Hematopoietic multipotent progenitor cell treated with erythropoietin and hydrocortisone succinate and interleukin-3 and kit ligand, for 17 days (in vitro differentiated cells): ENCODE data around the gene ETNK2.
"Not testable (repeated sequence)": the region's sequence is repeated elsewhere in the genome, so short reads cannot be mapped to it uniquely, and the experiment has no call there.

Experiments used
- DNase-seq: peaks from one replicate; pipeline ENCODE4 v3.0.0-alpha.2; 2015; ENCODE audit warnings: low spot score

The ETNK2 gene

GRCh38 chr1:204098683-204099082, 53.2 kb downstream of the ETNK2 start:
- DNase-seq: no peak

- DNase-seq: no peak
Measured at GRCh38 chr1:204096931-204097330, 54.9 kb downstream of the ETNK2 start.

GRCh38 chr1:204094856-204095634, 56.8 kb downstream of the ETNK2 start:
- no peak for DNase-seq

- DNase-seq: no peak
Measured at GRCh38 chr1:204094313-204094729, 57.5 kb downstream of the ETNK2 start.

GRCh38 chr1:204093781-204094180, 58.1 kb downstream of the ETNK2 start:
- no peak for DNase-seq

GRCh38 chr1:204093421-204093717, 58.5 kb downstream of the ETNK2 start:
- DNase-seq: no peak

GRCh38 chr1:204092632-204093420, 59.0 kb downstream of the ETNK2 start:
- DNase-seq: no peak

- no peak for DNase-seq
Measured at GRCh38 chr1:204091787-204092312, 60.0 kb downstream of the ETNK2 start.

- no peak for DNase-seq
Measured at GRCh38 chr1:204091066-204091465, 60.8 kb downstream of the ETNK2 start.

- DNase-seq: not testable (repeated sequence)
Measured at GRCh38 chr1:204090132-204090531, 61.7 kb downstream of the ETNK2 start.

- no peak for DNase-seq
Measured at GRCh38 chr1:204089044-204089751, 62.6 kb downstream of the ETNK2 start.

- no peak for DNase-seq
Measured at GRCh38 chr1:204088596-204088995, 63.2 kb downstream of the ETNK2 start.

GRCh38 chr1:204087893-204088528, 63.8 kb downstream of the ETNK2 start:
- no peak for DNase-seq

GRCh38 chr1:204087181-204087892, 64.5 kb downstream of the ETNK2 start:
- DNase-seq: no peak

GRCh38 chr1:204085876-204086275, 66.0 kb downstream of the ETNK2 start:
- no peak for DNase-seq

GRCh38 chr1:204084247-204084772, 67.5 kb downstream of the ETNK2 start:
- DNase-seq: no peak

- no peak for DNase-seq
Measured at GRCh38 chr1:204083491-204083890, 68.4 kb downstream of the ETNK2 start.

- no peak for DNase-seq
Measured at GRCh38 chr1:204081791-204082513, 69.9 kb downstream of the ETNK2 start.

- DNase-seq: no peak
Measured at GRCh38 chr1:204081164-204081790, 70.6 kb downstream of the ETNK2 start.
